ENCODE data around the gene IQUB. TPM values are rescaled to one million over a fixed set of nuclear protein-coding genes. Genes with fewer than 3 reads are reported as not detected.

Gene IQUB
- polyA plus RNA-seq, 2 donors = 0.05 to 0.06 TPM

- Histone ChIP-seq H3K27ac (ENCODE audit: low read depth in 2 of 2, low read length in 1 of 2) (no peak overlapping the region), H3K4me3 (ENCODE audit: low read depth in 1 of 2, low read length in 2 of 2) (no peak overlapping the region), H3K27me3 (ENCODE audit: control insufficient read depth in 1 of 2, insufficient read depth in 2 of 2, low read length in 2 of 2) (no peaks in the 10 kb centered on the region), H3K9me3 (ENCODE audit: control insufficient read depth in 2 of 2, insufficient read depth in 1 of 2, low read depth in 1 of 2, low read length in 1 of 2) (peaks cover 2 to 5% of the 10 kb centered on the region in 2 donors), H3K4me1 (ENCODE audit: control insufficient read depth in 2 of 2, insufficient read depth in 2 of 2, low read length in 1 of 2) (no peaks in the 10 kb centered on the region), H3K36me3 (ENCODE audit: control insufficient read depth in 2 of 2, insufficient read depth in 2 of 2, low read length in 1 of 2) (no peaks in the 10 kb centered on the region)
- 63 to 74% methylated on average over 4 of the region's 4 CpGs for WGBS, 2 donors
These were observed 99.2 kb downstream of the IQUB start for GRCh38 chr7:123435080-123435700.

GRCh38 chr7:123433665-123434064, 100.7 kb downstream of the IQUB start:
- H3K4me1 ChIP-seq (ENCODE audit: control insufficient read depth in 2 of 2, insufficient read depth in 2 of 2, low read length in 1 of 2) = no peaks in the 10 kb centered on the region
- no peaks in the 10 kb centered on the region for H3K36me3 ChIP-seq (ENCODE audit: control insufficient read depth in 2 of 2, insufficient read depth in 2 of 2, low read length in 1 of 2)
- no peaks in the 10 kb centered on the region for H3K27me3 ChIP-seq (ENCODE audit: control insufficient read depth in 1 of 2, insufficient read depth in 2 of 2, low read length in 2 of 2)
- H3K27ac ChIP-seq (ENCODE audit: low read depth in 2 of 2, low read length in 1 of 2) = no peak overlapping the region
- H3K4me3 ChIP-seq (ENCODE audit: low read depth in 1 of 2, low read length in 2 of 2) = no peak overlapping the region
- peaks cover 0 to 2% of the 10 kb centered on the region in 2 donors for H3K9me3 ChIP-seq (ENCODE audit: control insufficient read depth in 2 of 2, insufficient read depth in 1 of 2, low read depth in 1 of 2, low read length in 1 of 2)

GRCh38 chr7:123432601-123433000, 101.8 kb downstream of the IQUB start:
- Histone ChIP-seq H3K4me3 (ENCODE audit: low read depth in 1 of 2, low read length in 2 of 2) (no peak overlapping the region), H3K27me3 (ENCODE audit: control insufficient read depth in 1 of 2, insufficient read depth in 2 of 2, low read length in 2 of 2) (no peaks in the 10 kb centered on the region), H3K36me3 (ENCODE audit: control insufficient read depth in 2 of 2, insufficient read depth in 2 of 2, low read length in 1 of 2) (no peaks in the 10 kb centered on the region), H3K4me1 (ENCODE audit: control insufficient read depth in 2 of 2, insufficient read depth in 2 of 2, low read length in 1 of 2) (no peaks in the 10 kb centered on the region), H3K9me3 (ENCODE audit: control insufficient read depth in 2 of 2, insufficient read depth in 1 of 2, low read depth in 1 of 2, low read length in 1 of 2) (peaks cover 0 to 2% of the 10 kb centered on the region in 2 donors), H3K27ac (ENCODE audit: low read depth in 2 of 2, low read length in 1 of 2) (no peak overlapping the region)
- WGBS, 2 donors = 45 to 49% methylated on average over 2 of the region's 2 CpGs

- Histone ChIP-seq H3K4me3 (ENCODE audit: low read depth in 1 of 2, low read length in 2 of 2) (no peak overlapping the region), H3K9me3 (ENCODE audit: control insufficient read depth in 2 of 2, insufficient read depth in 1 of 2, low read depth in 1 of 2, low read length in 1 of 2) (no peaks in the 10 kb centered on the region), H3K4me1 (ENCODE audit: control insufficient read depth in 2 of 2, insufficient read depth in 2 of 2, low read length in 1 of 2) (no peaks in the 10 kb centered on the region), H3K27ac (ENCODE audit: low read depth in 2 of 2, low read length in 1 of 2) (no peak overlapping the region), H3K27me3 (ENCODE audit: control insufficient read depth in 1 of 2, insufficient read depth in 2 of 2, low read length in 2 of 2) (no peaks in the 10 kb centered on the region), H3K36me3 (ENCODE audit: control insufficient read depth in 2 of 2, insufficient read depth in 2 of 2, low read length in 1 of 2) (no peaks in the 10 kb centered on the region)
- 82 to 84% methylated on average over 5 of the region's 5 CpGs for WGBS, 2 donors
These were observed 103.2 kb downstream of the IQUB start for GRCh38 chr7:123431075-123431614.

- Histone ChIP-seq H3K4me3 (ENCODE audit: low read depth in 1 of 2, low read length in 2 of 2) (no peak overlapping the region), H3K4me1 (ENCODE audit: control insufficient read depth in 2 of 2, insufficient read depth in 2 of 2, low read length in 1 of 2) (no peaks in the 10 kb centered on the region), H3K27me3 (ENCODE audit: control insufficient read depth in 1 of 2, insufficient read depth in 2 of 2, low read length in 2 of 2) (no peaks in the 10 kb centered on the region), H3K9me3 (ENCODE audit: control insufficient read depth in 2 of 2, insufficient read depth in 1 of 2, low read depth in 1 of 2, low read length in 1 of 2) (peaks cover 3% of the 10 kb centered on the region in 2 donors), H3K27ac (ENCODE audit: low read depth in 2 of 2, low read length in 1 of 2) (no peak overlapping the region), H3K36me3 (ENCODE audit: control insufficient read depth in 2 of 2, insufficient read depth in 2 of 2, low read length in 1 of 2) (no peaks in the 10 kb centered on the region)
These were observed 109.1 kb downstream of the IQUB start for GRCh38 chr7:123425246-123425645.

GRCh38 chr7:123424463-123424862, 109.9 kb downstream of the IQUB start:
- H3K4me3 ChIP-seq (ENCODE audit: low read depth in 1 of 2, low read length in 2 of 2) = no peak overlapping the region
- H3K36me3 ChIP-seq (ENCODE audit: control insufficient read depth in 2 of 2, insufficient read depth in 2 of 2, low read length in 1 of 2) = no peaks in the 10 kb centered on the region
- no peaks in the 10 kb centered on the region for H3K27me3 ChIP-seq (ENCODE audit: control insufficient read depth in 1 of 2, insufficient read depth in 2 of 2, low read length in 2 of 2)
- no peak overlapping the region for H3K27ac ChIP-seq (ENCODE audit: low read depth in 2 of 2, low read length in 1 of 2)
- no peaks in the 10 kb centered on the region for H3K4me1 ChIP-seq (ENCODE audit: control insufficient read depth in 2 of 2, insufficient read depth in 2 of 2, low read length in 1 of 2)
- H3K9me3 ChIP-seq (ENCODE audit: control insufficient read depth in 2 of 2, insufficient read depth in 1 of 2, low read depth in 1 of 2, low read length in 1 of 2) = peaks cover 3% of the 10 kb centered on the region in 2 donors

GRCh38 chr7:123423622-123424021, 110.8 kb downstream of the IQUB start:
- no peaks in the 10 kb centered on the region for H3K4me1 ChIP-seq (ENCODE audit: control insufficient read depth in 2 of 2, insufficient read depth in 2 of 2, low read length in 1 of 2)
- no peak overlapping the region for H3K27ac ChIP-seq (ENCODE audit: low read depth in 2 of 2, low read length in 1 of 2)
- peaks cover 3% of the 10 kb centered on the region in 2 donors for H3K9me3 ChIP-seq (ENCODE audit: control insufficient read depth in 2 of 2, insufficient read depth in 1 of 2, low read depth in 1 of 2, low read length in 1 of 2)
- H3K4me3 ChIP-seq (ENCODE audit: low read depth in 1 of 2, low read length in 2 of 2) = no peak overlapping the region
- H3K36me3 ChIP-seq (ENCODE audit: control insufficient read depth in 2 of 2, insufficient read depth in 2 of 2, low read length in 1 of 2) = no peaks in the 10 kb centered on the region
- H3K27me3 ChIP-seq (ENCODE audit: control insufficient read depth in 1 of 2, insufficient read depth in 2 of 2, low read length in 2 of 2) = no peaks in the 10 kb centered on the region
- 87% methylated on average over 2 of the region's 2 CpGs for WGBS, 2 donors

GRCh38 chr7:123417580-123417979, 116.8 kb downstream of the IQUB start:
- H3K36me3 ChIP-seq (ENCODE audit: control insufficient read depth in 2 of 2, insufficient read depth in 2 of 2, low read length in 1 of 2) = no peaks in the 10 kb centered on the region
- H3K4me1 ChIP-seq (ENCODE audit: control insufficient read depth in 2 of 2, insufficient read depth in 2 of 2, low read length in 1 of 2) = no peaks in the 10 kb centered on the region
- no peaks in the 10 kb centered on the region for H3K27me3 ChIP-seq (ENCODE audit: control insufficient read depth in 1 of 2, insufficient read depth in 2 of 2, low read length in 2 of 2)
- no peak overlapping the region for H3K27ac ChIP-seq (ENCODE audit: low read depth in 2 of 2, low read length in 1 of 2)
- H3K9me3 ChIP-seq (ENCODE audit: control insufficient read depth in 2 of 2, insufficient read depth in 1 of 2, low read depth in 1 of 2, low read length in 1 of 2) = peaks cover 4 to 6% of the 10 kb centered on the region in 2 donors
- no peak overlapping the region for H3K4me3 ChIP-seq (ENCODE audit: low read depth in 1 of 2, low read length in 2 of 2)
- 80 to 88% methylated on average over 2 of the region's 2 CpGs for WGBS, 2 donors

GRCh38 chr7:123415625-123416024, 118.8 kb downstream of the IQUB start:
- H3K9me3 ChIP-seq (ENCODE audit: control insufficient read depth in 2 of 2, insufficient read depth in 1 of 2, low read depth in 1 of 2, low read length in 1 of 2) = peaks cover 4 to 6% of the 10 kb centered on the region in 2 donors
- 52 to 67% methylated on average over 1 of the region's 1 CpG for WGBS, 2 donors
- H3K4me1 ChIP-seq (ENCODE audit: control insufficient read depth in 2 of 2, insufficient read depth in 2 of 2, low read length in 1 of 2) = no peaks in the 10 kb centered on the region
- H3K36me3 ChIP-seq (ENCODE audit: control insufficient read depth in 2 of 2, insufficient read depth in 2 of 2, low read length in 1 of 2) = no peaks in the 10 kb centered on the region
- H3K27ac ChIP-seq (ENCODE audit: low read depth in 2 of 2, low read length in 1 of 2) = no peak overlapping the region
- no peaks in the 10 kb centered on the region for H3K27me3 ChIP-seq (ENCODE audit: control insufficient read depth in 1 of 2, insufficient read depth in 2 of 2, low read length in 2 of 2)
- no peak overlapping the region for H3K4me3 ChIP-seq (ENCODE audit: low read depth in 1 of 2, low read length in 2 of 2)

GRCh38 chr7:123410273-123410904, 124.0 kb downstream of the IQUB start:
- Histone ChIP-seq H3K36me3 (ENCODE audit: control insufficient read depth in 2 of 2, insufficient read depth in 2 of 2, low read length in 1 of 2) (no peaks in the 10 kb centered on the region), H3K4me3 (ENCODE audit: low read depth in 1 of 2, low read length in 2 of 2) (no peak overlapping the region), H3K4me1 (ENCODE audit: control insufficient read depth in 2 of 2, insufficient read depth in 2 of 2, low read length in 1 of 2) (no peaks in the 10 kb centered on the region), H3K27ac (ENCODE audit: low read depth in 2 of 2, low read length in 1 of 2) (no peak overlapping the region), H3K9me3 (ENCODE audit: control insufficient read depth in 2 of 2, insufficient read depth in 1 of 2, low read depth in 1 of 2, low read length in 1 of 2) (no peaks in the 10 kb centered on the region), H3K27me3 (ENCODE audit: control insufficient read depth in 1 of 2, insufficient read depth in 2 of 2, low read length in 2 of 2) (no peaks in the 10 kb centered on the region)
- 27 to 31% methylated on average over 1 of the region's 1 CpG for WGBS, 2 donors

Measured in esophagus (tissue), 2 donors.